ENCODE data around the gene CFAP90. TPM values are rescaled to one million over a fixed set of nuclear protein-coding genes. Genes with fewer than 3 reads are reported as not detected.

The CFAP90 gene
- total and polyA plus RNA-seq, 4 experiments from 2014 or later = not detected

DNA sequence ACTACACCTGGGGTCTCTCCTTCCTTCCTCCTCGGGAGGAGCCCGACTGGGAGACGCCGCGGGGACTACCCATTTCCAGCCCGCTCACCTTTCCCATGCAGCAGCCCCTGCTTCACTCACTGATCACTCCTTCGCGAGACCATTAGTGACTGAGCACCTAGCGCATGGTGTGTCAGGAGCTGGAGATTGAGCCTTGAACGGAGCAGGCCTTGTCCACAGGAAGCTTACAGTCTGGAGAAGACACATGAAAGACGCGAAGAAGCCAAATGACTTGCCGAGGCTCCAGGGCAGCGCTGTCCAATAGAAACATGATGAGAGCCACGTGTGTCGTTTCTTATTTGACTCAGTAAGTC lies 283 bp upstream of the CFAP90 start:
- Histone ChIP-seq H3K27ac (ENCODE audit: low read depth, low read length) (no peak overlapping the region), H3K27me3 (ENCODE audit: insufficient read depth, low read length) (peaks cover 15% of the 10 kb centered on the region), H3K4me1 (ENCODE audit: insufficient read depth, low read length) (peaks cover 26% of the 10 kb centered on the region), H3K36me3 (ENCODE audit: insufficient read depth, low read length) (no peaks in the 10 kb centered on the region), H3K4me3 (ENCODE audit: low read length in 2 of 2) (no peak overlapping the region), H3K9me3 (ENCODE audit: control insufficient read depth in 1 of 2, low read length in 2 of 2) (no peaks in the 10 kb centered on the region)
- POLR2A ChIA-PET (ENCODE audit: partially characterized antibody) = interaction anchor here (0.8 to 2.8 kb wide), 2 partner anchors 18 to 1219 kb away, joined by 3 to 19 read pairs; partner anchors contain the start of genes FASTKD3, MTRR and NSUN2
- intact Hi-C loops (cut with micrococcal nuclease) = no loop called here
- H3K9me3 Mint-ChIP-seq = no peaks in the 10 kb centered on the region
- H3K27me3 Mint-ChIP-seq = peaks cover 15 to 17% of the 10 kb centered on the region in 2 donors
- CTCF ChIA-PET (ENCODE audit: partially characterized antibody) = interaction anchor here (1.2 to 3.0 kb wide), 4 partner anchors 9 to 35 kb away, joined by 4 to 15 read pairs (median 12); no protein-coding TSS in a partner anchor
- DNase-seq = peak in 1 of 5 donors; percentile 10
- peaks cover 14 to 32% (median 22%) of the 10 kb centered on the region in 4 donors for H3K4me1 Mint-ChIP-seq
- peak overlapping the region in 2 of 7 donors; percentile 50 to 89 for H3K27ac Mint-ChIP-seq
- H3K36me3 Mint-ChIP-seq = no peaks in the 10 kb centered on the region
- H3K4me3 Mint-ChIP-seq = peak overlapping the region; percentile 79 to 89 (median 83)

DNA sequence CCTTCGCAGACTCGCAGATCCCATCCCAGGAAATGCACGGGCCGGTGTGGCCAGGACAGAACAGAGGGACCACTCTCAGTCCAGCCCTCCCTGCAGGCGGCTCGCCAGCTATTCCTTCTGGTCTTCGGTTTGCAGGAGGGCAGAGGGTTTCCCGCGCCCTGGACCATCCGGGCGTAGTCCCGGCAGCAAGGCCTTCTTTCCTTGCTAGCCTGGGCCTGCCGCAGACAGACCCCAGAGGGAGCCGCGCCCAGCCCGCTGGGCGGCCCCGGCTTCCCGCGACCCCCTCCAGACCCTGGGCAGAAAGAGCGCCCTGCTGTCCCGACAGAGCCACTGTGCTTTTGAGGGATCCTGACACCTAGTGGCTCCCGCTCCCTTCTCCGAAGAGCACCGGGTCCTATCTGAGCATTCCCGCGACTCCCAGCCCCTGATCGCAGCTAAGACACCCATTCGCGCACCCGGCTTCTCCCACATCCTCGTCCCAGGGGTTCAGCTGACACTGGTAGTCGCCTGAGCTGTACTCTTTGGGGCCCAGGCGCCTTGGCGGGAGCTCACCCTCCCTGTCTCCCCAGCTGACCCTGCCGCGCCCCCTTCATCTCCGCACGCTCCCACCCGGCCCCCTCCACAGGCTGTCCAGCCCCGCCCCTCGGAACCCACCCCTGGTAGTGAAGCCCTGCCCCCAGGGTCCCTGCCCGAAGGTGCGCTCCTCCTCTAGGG lies 1.1 kb downstream of the CFAP90 start:
- intact Hi-C loops (cut with micrococcal nuclease) = loop anchor here (1.0 kb wide), 1 partner anchor 19 kb away; the partner anchor contains the start of genes FASTKD3 and MTRR
- H3K36me3 Mint-ChIP-seq = no peaks in the 10 kb centered on the region
- peak overlapping the region; percentile 78 to 90 (median 85) for H3K4me3 Mint-ChIP-seq
- peak in 2 of 5 donors; percentile 10 for DNase-seq
- H3K27ac ChIP-seq (ENCODE audit: low read depth, low read length) = no peak overlapping the region
- no peaks in the 10 kb centered on the region for H3K9me3 Mint-ChIP-seq
- peaks cover 14 to 32% (median 22%) of the 10 kb centered on the region in 4 donors for H3K4me1 Mint-ChIP-seq
- H3K4me1 ChIP-seq (ENCODE audit: insufficient read depth, low read length) = peaks cover 26% of the 10 kb centered on the region
- H3K27me3 ChIP-seq (ENCODE audit: insufficient read depth, low read length) = peaks cover 15% of the 10 kb centered on the region
- H3K27me3 Mint-ChIP-seq = peaks cover 17% of the 10 kb centered on the region in 2 donors
- no peaks in the 10 kb centered on the region for H3K9me3 ChIP-seq (ENCODE audit: control insufficient read depth in 1 of 2, low read length in 2 of 2)
- CTCF ChIA-PET (ENCODE audit: partially characterized antibody) = interaction anchor here (0.8 to 2.8 kb wide), 3 partner anchors 10 to 34 kb away, joined by 4 to 15 read pairs (median 11); no protein-coding TSS in a partner anchor
- H3K36me3 ChIP-seq (ENCODE audit: insufficient read depth, low read length) = no peaks in the 10 kb centered on the region
- H3K4me3 ChIP-seq (ENCODE audit: low read length in 2 of 2) = peak overlapping the region in 1 of 2 donors; percentile 41
- POLR2A ChIA-PET (ENCODE audit: partially characterized antibody) = interaction anchor here (2.8 kb wide), 1 partner anchor 20 kb away, joined by 19 read pairs; the partner anchor contains the start of genes FASTKD3 and MTRR
- H3K27ac Mint-ChIP-seq = peak overlapping the region in 4 of 7 donors; percentile 70 to 84 (median 76)

DNA sequence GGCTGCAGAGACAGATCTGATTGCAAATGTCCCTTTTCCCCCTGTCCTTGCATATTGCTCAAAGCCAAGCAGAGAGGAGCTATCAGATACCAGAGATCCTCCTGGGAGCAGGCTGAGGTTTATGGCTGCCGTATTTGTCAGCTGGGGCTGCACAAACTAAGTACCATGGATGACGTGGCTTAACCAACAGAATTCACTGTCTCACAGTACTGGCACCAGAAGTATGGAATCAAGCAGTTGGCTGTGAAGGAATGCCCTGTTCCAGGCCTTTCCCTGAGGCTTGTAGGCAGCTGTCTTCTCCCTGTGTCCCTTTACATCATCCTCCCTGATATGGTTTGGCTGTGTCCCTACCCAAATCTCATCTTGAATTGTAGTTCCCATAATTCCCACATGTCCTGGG lies 2.6 kb downstream of the CFAP90 start:
- ChIA-PET POLR2A (ENCODE audit: partially characterized antibody) (no interaction called here), CTCF (ENCODE audit: partially characterized antibody) (interaction anchor here (1.4 kb wide), 1 partner anchor 9 kb away, joined by 3 read pairs; no protein-coding TSS in a partner anchor)
- Histone ChIP-seq H3K4me3 (ENCODE audit: low read length in 2 of 2) (no peak overlapping the region), H3K36me3 (ENCODE audit: insufficient read depth, low read length) (no peaks in the 10 kb centered on the region), H3K4me1 (ENCODE audit: insufficient read depth, low read length) (peaks cover 26% of the 10 kb centered on the region), H3K27ac (ENCODE audit: low read depth, low read length) (no peak overlapping the region), H3K9me3 (ENCODE audit: control insufficient read depth in 1 of 2, low read length in 2 of 2) (no peaks in the 10 kb centered on the region), H3K27me3 (ENCODE audit: insufficient read depth, low read length) (peaks cover 15% of the 10 kb centered on the region)
- no peak overlapping the region for H3K27ac Mint-ChIP-seq
- DNase-seq = no peak
- H3K36me3 Mint-ChIP-seq = no peaks in the 10 kb centered on the region
- H3K9me3 Mint-ChIP-seq = no peaks in the 10 kb centered on the region
- H3K4me1 Mint-ChIP-seq = peaks cover 14 to 31% (median 22%) of the 10 kb centered on the region in 4 donors
- intact Hi-C loops (cut with micrococcal nuclease) = no loop called here
- H3K27me3 Mint-ChIP-seq = peaks cover 23 to 27% of the 10 kb centered on the region in 2 donors
- H3K4me3 Mint-ChIP-seq = no peak overlapping the region

DNA sequence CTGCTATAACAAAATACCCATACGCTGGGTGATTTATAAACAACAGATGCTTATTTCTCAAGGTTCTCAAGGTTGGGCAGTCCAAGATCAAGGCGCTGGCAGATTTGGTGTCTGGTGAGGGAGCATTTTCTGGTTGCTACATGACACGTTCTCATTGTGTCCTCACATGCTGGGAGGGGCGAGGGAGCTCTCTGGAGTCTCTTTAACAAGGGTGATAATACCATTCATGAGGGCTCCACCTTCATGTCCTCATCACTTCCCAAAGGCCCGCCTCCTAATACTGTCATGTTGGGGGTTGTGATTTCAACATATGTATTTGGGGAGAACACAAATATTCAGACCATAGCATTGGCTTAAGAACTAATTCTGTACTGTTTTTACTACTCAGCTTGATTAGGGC lies 4.6 kb downstream of the CFAP90 start:
- no peaks in the 10 kb centered on the region for H3K36me3 ChIP-seq (ENCODE audit: insufficient read depth, low read length)
- intact Hi-C loops (cut with micrococcal nuclease) = no loop called here
- H3K4me3 ChIP-seq (ENCODE audit: low read length in 2 of 2) = no peak overlapping the region
- Mint-ChIP-seq H3K9me3 (no peaks in the 10 kb centered on the region), H3K4me3 (no peak overlapping the region), H3K4me1 (peaks cover 3 to 12% (median 7%) of the 10 kb centered on the region in 4 donors), H3K27me3 (peaks cover 27% of the 10 kb centered on the region in 2 donors), H3K36me3 (no peaks in the 10 kb centered on the region), H3K27ac (no peak overlapping the region)
- ChIA-PET POLR2A (ENCODE audit: partially characterized antibody) (no interaction called here), CTCF (ENCODE audit: partially characterized antibody) (interaction anchor here (1.8 to 2.4 kb wide), 2 partner anchors 9 to 12 kb away, joined by 4 to 12 read pairs; no protein-coding TSS in a partner anchor)
- DNase-seq = no peak
- no peak overlapping the region for H3K27ac ChIP-seq (ENCODE audit: low read depth, low read length)
- peaks cover 15% of the 10 kb centered on the region for H3K4me1 ChIP-seq (ENCODE audit: insufficient read depth, low read length)
- H3K27me3 ChIP-seq (ENCODE audit: insufficient read depth, low read length) = peaks cover 15% of the 10 kb centered on the region
- H3K9me3 ChIP-seq (ENCODE audit: control insufficient read depth in 1 of 2, low read length in 2 of 2) = no peaks in the 10 kb centered on the region

DNA sequence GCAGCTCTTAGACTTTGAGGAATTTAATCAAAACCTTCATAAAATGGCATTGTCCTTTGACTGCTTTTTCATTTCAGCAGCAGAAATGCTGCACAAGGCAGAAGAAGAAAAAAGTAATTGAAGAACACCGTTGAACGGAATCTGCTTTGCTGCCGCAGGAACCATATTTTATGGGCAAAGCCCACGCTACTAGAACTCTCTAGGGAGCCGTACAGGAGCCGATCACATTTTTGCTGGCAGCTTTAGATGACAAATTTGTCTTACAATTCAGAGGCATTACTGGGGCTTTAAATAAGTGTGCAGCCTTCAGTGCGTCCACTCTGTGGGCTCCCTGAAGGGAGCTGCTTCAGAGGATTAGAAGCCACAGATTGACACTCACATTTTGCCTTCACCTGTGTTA lies 5.4 kb downstream of the CFAP90 start:
- peaks cover 27 to 28% of the 10 kb centered on the region in 2 donors for H3K27me3 Mint-ChIP-seq
- DNase-seq = no peak
- peaks cover 0 to 8% (median 4%) of the 10 kb centered on the region in 4 donors for H3K4me1 Mint-ChIP-seq
- H3K4me3 Mint-ChIP-seq = no peak overlapping the region
- H3K36me3 Mint-ChIP-seq = no peaks in the 10 kb centered on the region
- Histone ChIP-seq H3K9me3 (ENCODE audit: control insufficient read depth in 1 of 2, low read length in 2 of 2) (no peaks in the 10 kb centered on the region), H3K27me3 (ENCODE audit: insufficient read depth, low read length) (peaks cover 15% of the 10 kb centered on the region), H3K4me1 (ENCODE audit: insufficient read depth, low read length) (peaks cover 11% of the 10 kb centered on the region), H3K4me3 (ENCODE audit: low read length in 2 of 2) (no peak overlapping the region), H3K36me3 (ENCODE audit: insufficient read depth, low read length) (no peaks in the 10 kb centered on the region), H3K27ac (ENCODE audit: low read depth, low read length) (no peak overlapping the region)
- POLR2A ChIA-PET (ENCODE audit: partially characterized antibody) = interaction anchor here (0.7 kb wide), 1 partner anchor 676 kb away, joined by 3 read pairs; no protein-coding TSS in a partner anchor
- H3K27ac Mint-ChIP-seq = no peak overlapping the region
- peaks cover 0 to 4% (median 0%) of the 10 kb centered on the region in 8 donors for H3K9me3 Mint-ChIP-seq
- CTCF ChIA-PET (ENCODE audit: partially characterized antibody) = interaction anchor here (1.8 to 2.4 kb wide), 2 partner anchors 10 to 12 kb away, joined by 4 to 12 read pairs; no protein-coding TSS in a partner anchor
- intact Hi-C loops (cut with micrococcal nuclease) = no loop called here

DNA sequence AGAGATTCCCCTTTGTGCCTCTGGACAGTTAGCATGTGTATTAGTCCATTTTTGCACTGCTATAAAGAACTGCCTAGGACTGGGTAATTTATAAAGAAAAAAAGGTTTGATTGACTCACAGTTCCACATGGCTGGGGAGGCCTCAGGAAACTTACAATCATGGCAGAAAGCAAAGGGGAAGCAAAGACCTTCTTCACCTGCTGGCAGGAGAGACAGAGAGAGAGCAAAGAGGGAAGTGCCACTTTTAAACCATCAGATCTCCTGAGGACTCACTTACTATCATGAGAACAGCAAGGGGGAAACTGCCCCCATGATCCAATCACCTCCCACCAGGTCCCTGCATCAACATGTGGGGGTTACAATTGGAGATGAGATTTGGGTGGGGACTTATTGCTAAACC lies 6.0 kb downstream of the CFAP90 start:
- H3K36me3 ChIP-seq (ENCODE audit: insufficient read depth, low read length) = no peaks in the 10 kb centered on the region
- H3K27ac ChIP-seq (ENCODE audit: low read depth, low read length) = no peak overlapping the region
- DNase-seq = no peak
- H3K9me3 ChIP-seq (ENCODE audit: control insufficient read depth in 1 of 2, low read length in 2 of 2) = no peaks in the 10 kb centered on the region
- Mint-ChIP-seq H3K4me3 (no peak overlapping the region), H3K9me3 (peaks cover 0 to 4% (median 0%) of the 10 kb centered on the region in 8 donors), H3K27ac (no peak overlapping the region), H3K27me3 (peaks cover 27 to 31% of the 10 kb centered on the region in 2 donors), H3K36me3 (no peaks in the 10 kb centered on the region), H3K4me1 (peaks cover 0 to 8% (median 2%) of the 10 kb centered on the region in 4 donors)
- H3K4me1 ChIP-seq (ENCODE audit: insufficient read depth, low read length) = peaks cover 7% of the 10 kb centered on the region
- ChIA-PET CTCF (ENCODE audit: partially characterized antibody) (interaction anchor here (1.8 to 2.4 kb wide), 2 partner anchors 11 to 13 kb away, joined by 4 to 12 read pairs; no protein-coding TSS in a partner anchor), POLR2A (ENCODE audit: partially characterized antibody) (interaction anchor here (0.7 kb wide), 1 partner anchor 675 kb away, joined by 3 read pairs; no protein-coding TSS in a partner anchor)
- no peak overlapping the region for H3K4me3 ChIP-seq (ENCODE audit: low read length in 2 of 2)
- intact Hi-C loops (cut with micrococcal nuclease) = no loop called here
- peaks cover 13% of the 10 kb centered on the region for H3K27me3 ChIP-seq (ENCODE audit: insufficient read depth, low read length)

DNA sequence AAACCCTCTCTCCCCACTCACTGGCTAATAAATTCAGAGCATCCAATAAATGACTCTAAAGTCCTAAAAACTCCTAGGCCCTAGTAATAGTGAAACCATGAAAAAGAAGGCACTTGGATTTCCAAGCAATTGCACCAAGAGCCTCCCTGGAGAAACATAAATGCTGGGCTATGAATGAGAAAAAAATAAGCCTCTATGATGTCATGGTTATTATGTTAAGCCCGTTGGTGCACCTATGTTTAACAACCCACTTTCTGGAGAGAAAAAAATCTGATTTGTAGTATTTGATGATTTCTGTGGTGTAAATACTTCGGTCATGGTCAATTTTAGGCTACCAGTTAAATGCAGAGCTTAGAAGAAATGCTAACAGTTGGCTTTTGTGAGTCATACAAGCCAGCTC lies 8.4 kb downstream of the CFAP90 start:
- no peaks in the 10 kb centered on the region for H3K36me3 Mint-ChIP-seq
- no peak for DNase-seq
- H3K9me3 Mint-ChIP-seq = peaks cover 0 to 4% (median 0%) of the 10 kb centered on the region in 8 donors
- POLR2A ChIA-PET (ENCODE audit: partially characterized antibody) = no interaction called here
- CTCF ChIA-PET (ENCODE audit: partially characterized antibody) = interaction anchor here (1.0 kb wide), 1 partner anchor 44 kb away, joined by 3 read pairs; no protein-coding TSS in a partner anchor
- no peaks in the 10 kb centered on the region for H3K36me3 ChIP-seq (ENCODE audit: insufficient read depth, low read length)
- H3K4me1 Mint-ChIP-seq = peaks cover 0 to 1% (median 0%) of the 10 kb centered on the region in 4 donors
- H3K4me3 Mint-ChIP-seq = no peak overlapping the region
- no peak overlapping the region for H3K27ac ChIP-seq (ENCODE audit: low read depth, low read length)
- no peaks in the 10 kb centered on the region for H3K9me3 ChIP-seq (ENCODE audit: control insufficient read depth in 1 of 2, low read length in 2 of 2)
- H3K27me3 Mint-ChIP-seq = peaks cover 21 to 25% of the 10 kb centered on the region in 2 donors
- H3K4me3 ChIP-seq (ENCODE audit: low read length in 2 of 2) = no peak overlapping the region
- no peak overlapping the region for H3K27ac Mint-ChIP-seq
- no peaks in the 10 kb centered on the region for H3K4me1 ChIP-seq (ENCODE audit: insufficient read depth, low read length)
- intact Hi-C loops (cut with micrococcal nuclease) = no loop called here
- peaks cover under 1% of the 10 kb centered on the region for H3K27me3 ChIP-seq (ENCODE audit: insufficient read depth, low read length)
